OCI-LY7 (cell line): ENCODE measurements around the gene CABYR. TPM values are rescaled to one million over a fixed set of nuclear protein-coding genes. Genes with fewer than 3 reads are reported as not detected.
"Not testable (repeated sequence)": the region's sequence is repeated elsewhere in the genome, so short reads cannot be mapped to it uniquely, and the experiment has no call there.

Source experiments
- BruUV-seq: library from RNA; stranded (reverse); fragments of 400-500 nt; replicated peaks from 2 replicates; lab custom pipeline; 2021; lab: Mats Ljungman, UMichigan
- CTCF ChIA-PET: fragments of 300-600 bp; sonication (Branson Sonifier 250); formaldehyde crosslinking; loops from one replicate; lab custom pipeline; 2022; ENCODE audit warnings: antibody characterized with exemption; ENCODE audit not compliant: unreplicated experiment; lab: Charles Lee
- POLR2A ChIA-PET: fragments of 300-600 bp; sonication (Branson Sonifier 250); formaldehyde crosslinking; loops from one replicate; lab custom pipeline; 2022; ENCODE audit warnings: antibody characterized with exemption; lab: Charles Lee
- DNase-seq: peaks from one replicate; pipeline ENCODE4 v3.0.0-alpha.2; 2015; ENCODE audit warnings: low spot score
- H2AFZ ChIP-seq: fragments of 200-600 bp; sonication (generic), shearing (Covaris generic); 2 replicates; pipeline ENCODE4 v1.6.1; 2014; ENCODE audit warnings: mild to moderate bottlenecking, antibody characterized with exemption, low read length, moderate library complexity
- H3K27ac ChIP-seq: fragments of 200-600 bp; sonication (generic); 2 replicates; pipeline ENCODE4 v1.5.1; 2014; ENCODE audit warnings: mixed run types, low read depth, mild to moderate bottlenecking, moderate library complexity, low read length, inconsistent platforms; ENCODE audit not compliant: poor library complexity, severe bottlenecking
- H3K36me3 ChIP-seq: fragments of 200-600 bp; sonication (generic); 2 replicates; pipeline ENCODE4 v1.6.1; 2014; ENCODE audit warnings: mild to moderate bottlenecking, antibody characterized with exemption, low read length, moderate library complexity, mixed read lengths; ENCODE audit not compliant: insufficient read depth
- H3K4me1 ChIP-seq: fragments of 200-600 bp; sonication (generic); 2 replicates; pipeline ENCODE4 v1.5.1; 2014; ENCODE audit warnings: mild to moderate bottlenecking, low read length; ENCODE audit not compliant: insufficient read depth, poor library complexity, severe bottlenecking
- H3K4me2 ChIP-seq: fragments of 200-600 bp; sonication (generic); 2 replicates; pipeline ENCODE4 v1.6.1; 2014; ENCODE audit warnings: mild to moderate bottlenecking, low read length
- H3K4me3 ChIP-seq: fragments of 200-600 bp; sonication (generic); 2 replicates; pipeline ENCODE4 v1.5.1; 2014; ENCODE audit warnings: mild to moderate bottlenecking, low read depth, low read length; ENCODE audit not compliant: poor library complexity, severe bottlenecking
- H3K79me2 ChIP-seq: fragments of 200-600 bp; sonication (generic); 2 replicates; pipeline ENCODE4 v1.6.1; 2016; ENCODE audit warnings: low read depth, mild to moderate bottlenecking, low read length, moderate library complexity, mixed read lengths; ENCODE audit not compliant: insufficient read depth
- H3K9me2 ChIP-seq: fragments of 200-600 bp; sonication (generic); 2 replicates; pipeline ENCODE4 v1.6.1; 2016; ENCODE audit warnings: mild to moderate bottlenecking, low read length, mixed read lengths; ENCODE audit not compliant: insufficient read depth
- H3K9me3 ChIP-seq: fragments of 200-600 bp; sonication (generic); 2 replicates; pipeline ENCODE4 v1.6.1; 2014; ENCODE audit warnings: mild to moderate bottlenecking, mixed run types, low read length, mixed read lengths
- H4K20me1 ChIP-seq: fragments of 200-600 bp; sonication (generic); 2 replicates; pipeline ENCODE4 v1.6.1; 2014; ENCODE audit warnings: mild to moderate bottlenecking, antibody characterized with exemption, low read length, moderate library complexity, mixed read lengths; ENCODE audit not compliant: insufficient read depth
- CTCF ChIP-seq: fragments of 200-600 bp; sonication (generic); conservative IDR thresholded peaks from 2 replicates; pipeline ENCODE4 v1.5.1; 2014; ENCODE audit warnings: mild to moderate bottlenecking, antibody characterized with exemption, low read length, moderate library complexity, mixed read lengths
- EZH2phosphoT487 ChIP-seq: fragments of 200-600 bp; sonication (generic); IDR thresholded peaks from 2 replicates; pipeline ENCODE4 v1.6.1; 2018; ENCODE audit warnings: low read depth, borderline replicate concordance, mild to moderate bottlenecking, mixed run types, antibody characterized with exemption, low read length, moderate library complexity, mixed read lengths
- intact Hi-C: fragments of 100-400 bp; cut with micrococcal nuclease; formaldehyde crosslinking; loops from one replicate; pipeline ENCODE4 v1.10.0; 2022; ENCODE audit not compliant: unreplicated experiment
- total RNA-seq, 2 experiments: library from RNA; depleted of rRNA in 1 of 2; stranded (reverse); fragments of >200 nt in 1 of 2; shearing (Covaris generic) in 1 of 2; gene quantifications; 2 replicates each; pipeline ENCODE4 v1.2.3, GENCODE V29; 2014 to 2022

The CABYR gene
- total RNA-seq, 2 experiments from 2014 or later: not detected

- CTCF ChIA-PET: no interaction called here
- Histone ChIP-seq H3K36me3 (peaks cover 3% of the 10 kb centered on the region; the same call in 1 of the 2 replicates), H3K4me3 (peak overlapping the region; percentile 14), H3K9me3 (no peaks in the 10 kb centered on the region), H3K9me2 (no peaks in the 10 kb centered on the region), H2AFZ (peak overlapping the region; percentile 48; the same call in 1 of the 2 replicates), H3K4me2 (peak overlapping the region; percentile 33; the same call in 1 of the 2 replicates), H3K79me2 (no peaks in the 10 kb centered on the region), H3K4me1 (peaks cover 4% of the 10 kb centered on the region), H3K27ac (no peak overlapping the region), H4K20me1 (no peaks in the 10 kb centered on the region)
- TF ChIP-seq EZH2phosphoT487: no peak
- no peak for TF ChIP-seq CTCF
- DNase-seq: no peak
- no TSS peak for BruUV-seq
- intact Hi-C loops: no loop called here
- POLR2A ChIA-PET: interaction anchor here (0.7 kb wide), 1 partner anchor 558 kb away, joined by 5 read pairs; no protein-coding TSS in a partner anchor
Observed at GRCh38 chr18:24138409-24138788, 463 bp upstream of the CABYR start.

- Histone ChIP-seq H3K36me3 (no peaks in the 10 kb centered on the region), H3K9me3 (no peaks in the 10 kb centered on the region), H3K4me3 (no peak overlapping the region), H4K20me1 (no peaks in the 10 kb centered on the region), H3K79me2 (no peaks in the 10 kb centered on the region), H3K4me1 (peaks cover 4% of the 10 kb centered on the region), H2AFZ (no peak overlapping the region), H3K4me2 (no peak overlapping the region), H3K27ac (no peak overlapping the region), H3K9me2 (no peaks in the 10 kb centered on the region)
- TF ChIP-seq EZH2phosphoT487 (no peak), CTCF (no peak)
- no TSS peak for BruUV-seq
- intact Hi-C loops: no loop called here
- ChIA-PET CTCF (no interaction called here), POLR2A (no interaction called here)
- no peak for DNase-seq
Observed at GRCh38 chr18:24140697-24141096, 1.8 kb downstream of the CABYR start.

GRCh38 chr18:24142376-24142775 lies 3.5 kb downstream of the CABYR start:
- CTCF ChIA-PET: no interaction called here
- TF ChIP-seq EZH2phosphoT487 (no peak), CTCF (no peak)
- no peak overlapping the region for H3K27ac ChIP-seq
- H3K79me2 ChIP-seq: no peaks in the 10 kb centered on the region
- H3K4me2 ChIP-seq: no peak overlapping the region
- no peak for DNase-seq
- no peak overlapping the region for H3K4me3 ChIP-seq
- no peaks in the 10 kb centered on the region for H4K20me1 ChIP-seq
- POLR2A ChIA-PET: interaction anchor here (0.7 to 1.1 kb wide), 2 partner anchors 10 to 1801 kb away, joined by 3 to 5 read pairs; no protein-coding TSS in a partner anchor
- peaks cover 4% of the 10 kb centered on the region for H3K4me1 ChIP-seq
- intact Hi-C loops: no loop called here
- BruUV-seq: no TSS peak
- H3K36me3 ChIP-seq: no peaks in the 10 kb centered on the region
- no peaks in the 10 kb centered on the region for H3K9me2 ChIP-seq
- no peak overlapping the region for H2AFZ ChIP-seq
- H3K9me3 ChIP-seq: no peaks in the 10 kb centered on the region

GRCh38 chr18:24149591-24149990 lies 10.7 kb downstream of the CABYR start:
- H3K4me1 ChIP-seq, H3K9me2 ChIP-seq, H3K27ac ChIP-seq, POLR2A ChIA-PET, H4K20me1 ChIP-seq, H3K4me2 ChIP-seq, H3K9me3 ChIP-seq, DNase-seq, H2AFZ ChIP-seq, H3K36me3 ChIP-seq, H3K79me2 ChIP-seq, BruUV-seq, H3K4me3 ChIP-seq, intact Hi-C loops, CTCF ChIA-PET: not testable (repeated sequence)
